NCI-H1930 (cell line): Measurements from ENCODE around the gene EFR3B.

Source experiments
- DNase-seq, 2 experiments: peaks; one replicate each; lab custom pipeline; 2025; lab: John Stamatoyannopoulos, UW

The EFR3B gene

GRCh38 chr2:25034081-25034480 lies 7.8 kb upstream of the EFR3B start:
- no peak for DNase-seq

- DNase-seq = no peak
Observed at GRCh38 chr2:25035537-25036220, 6.2 kb upstream of the EFR3B start.

- DNase-seq = no peak
Observed at GRCh38 chr2:25036221-25036559, 5.7 kb upstream of the EFR3B start.

- no peak for DNase-seq
Observed at GRCh38 chr2:25039126-25039525, 2.8 kb upstream of the EFR3B start.

GRCh38 chr2:25041307-25041927 lies 459 bp upstream of the EFR3B start:
- peak; percentile 29 to 37 for DNase-seq

GRCh38 chr2:25042321-25043240 lies 705 bp downstream of the EFR3B start:
- DNase-seq = peak in 1 of 2 experiments; percentile 36

- DNase-seq = no peak
Observed at GRCh38 chr2:25043241-25043867, 1.5 kb downstream of the EFR3B start.

- no peak for DNase-seq
Observed at GRCh38 chr2:25044011-25044410, 2.1 kb downstream of the EFR3B start.

GRCh38 chr2:25044990-25045389 lies 3.1 kb downstream of the EFR3B start:
- DNase-seq = no peak

GRCh38 chr2:25049422-25049821 lies 7.5 kb downstream of the EFR3B start:
- no peak for DNase-seq

- DNase-seq = no peak
Observed at GRCh38 chr2:25050128-25050527, 8.3 kb downstream of the EFR3B start.

- DNase-seq = no peak
Observed at GRCh38 chr2:25053041-25053440, 11.2 kb downstream of the EFR3B start.

GRCh38 chr2:25054720-25055119 lies 12.8 kb downstream of the EFR3B start:
- no peak for DNase-seq

- DNase-seq = no peak
Observed at GRCh38 chr2:25055376-25055920, 13.6 kb downstream of the EFR3B start.

GRCh38 chr2:25056098-25056821 lies 14.4 kb downstream of the EFR3B start:
- DNase-seq = no peak

- DNase-seq = no peak
Observed at GRCh38 chr2:25062511-25062917, 20.6 kb downstream of the EFR3B start.

GRCh38 chr2:25063876-25064660 lies 22.2 kb downstream of the EFR3B start:
- DNase-seq = no peak

- DNase-seq = no peak
Observed at GRCh38 chr2:25065768-25066167, 23.9 kb downstream of the EFR3B start.

GRCh38 chr2:25066455-25066854 lies 24.6 kb downstream of the EFR3B start:
- no peak for DNase-seq

- no peak for DNase-seq
Observed at GRCh38 chr2:25068217-25068616, 26.3 kb downstream of the EFR3B start.

- no peak for DNase-seq
Observed at GRCh38 chr2:25071966-25072365, 30.1 kb downstream of the EFR3B start.
